ENCODE results near the gene PDS5B. TPM values are rescaled to one million over a fixed set of nuclear protein-coding genes. Genes with fewer than 3 reads are reported as not detected.
"Not testable (repeated sequence)": the region's sequence is repeated elsewhere in the genome, so short reads cannot be mapped to it uniquely, and the experiment has no call there.

The PDS5B gene
- total RNA-seq, 2 donors from 2014 or later: 53.1 to 62.9 TPM

- DNase-seq (ENCODE audit: low spot score in 2 of 2): no peak
- Mint-ChIP-seq H3K36me3 (peaks cover under 1 to 4% of the 10 kb centered on the region in 2 donors), H3K27ac (no peak overlapping the region), H3K9me3 (no peaks in the 10 kb centered on the region)
- peak in 1 of 2 donors; percentile 50 for ATAC-seq
These were observed 82.9 kb downstream of the PDS5B start for GRCh38 chr13:32669030-32669646.

GRCh38 chr13:32674503-32674902 lies 88.3 kb downstream of the PDS5B start:
- H3K27ac Mint-ChIP-seq: no peak overlapping the region
- ATAC-seq (no peak), DNase-seq (ENCODE audit: low spot score in 2 of 2) (no peak)
- peaks cover 4 to 12% of the 10 kb centered on the region in 2 donors for H3K36me3 Mint-ChIP-seq
- H3K9me3 Mint-ChIP-seq: no peaks in the 10 kb centered on the region

- no peak for ATAC-seq
These were observed 90.0 kb downstream of the PDS5B start for GRCh38 chr13:32676242-32676641.

GRCh38 chr13:32682130-32682529 lies 95.9 kb downstream of the PDS5B start:
- no peaks in the 10 kb centered on the region for H3K9me3 Mint-ChIP-seq
- peaks cover 12 to 27% of the 10 kb centered on the region in 2 donors for H3K36me3 Mint-ChIP-seq
- H3K27ac Mint-ChIP-seq: peak overlapping the region in 1 of 2 donors; percentile 72
- ATAC-seq: peak; percentile 47 to 68
- DNase-seq (ENCODE audit: low spot score in 2 of 2): no peak

More at GRCh38 chr13:32676242-32676641, 90.0 kb downstream of the PDS5B start:
- Mint-ChIP-seq H3K36me3 (peaks cover 11 to 26% of the 10 kb centered on the region in 2 donors), H3K9me3 (no peaks in the 10 kb centered on the region), H3K27ac (no peak overlapping the region)
- no peak for DNase-seq (ENCODE audit: low spot score in 2 of 2)

DNA sequence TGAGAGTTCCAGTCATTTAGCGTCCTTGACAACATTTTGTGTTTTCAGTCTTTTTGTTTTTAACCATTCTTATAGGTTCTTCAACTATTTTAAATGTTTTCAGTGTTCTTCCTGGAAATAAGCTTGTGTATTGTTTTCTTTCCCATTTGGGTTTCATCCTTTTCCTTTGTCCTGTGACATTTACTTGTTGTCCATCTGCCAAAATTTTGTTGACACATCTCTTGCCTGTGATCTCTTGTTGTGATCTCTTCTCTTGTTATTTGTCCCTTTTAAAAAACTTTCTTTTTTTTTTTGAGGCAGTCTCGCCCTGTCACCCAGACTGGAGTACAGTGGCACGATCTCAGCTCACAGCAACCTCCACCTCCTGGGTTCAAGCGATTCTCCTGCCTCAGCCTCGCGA lies 96.5 kb downstream of the PDS5B start:
- ATAC-seq (no peak), DNase-seq (ENCODE audit: low spot score in 2 of 2) (no peak)
- peaks cover 12 to 27% of the 10 kb centered on the region in 2 donors for H3K36me3 Mint-ChIP-seq
- H3K27ac Mint-ChIP-seq: no peak overlapping the region
- no peaks in the 10 kb centered on the region for H3K9me3 Mint-ChIP-seq

DNA sequence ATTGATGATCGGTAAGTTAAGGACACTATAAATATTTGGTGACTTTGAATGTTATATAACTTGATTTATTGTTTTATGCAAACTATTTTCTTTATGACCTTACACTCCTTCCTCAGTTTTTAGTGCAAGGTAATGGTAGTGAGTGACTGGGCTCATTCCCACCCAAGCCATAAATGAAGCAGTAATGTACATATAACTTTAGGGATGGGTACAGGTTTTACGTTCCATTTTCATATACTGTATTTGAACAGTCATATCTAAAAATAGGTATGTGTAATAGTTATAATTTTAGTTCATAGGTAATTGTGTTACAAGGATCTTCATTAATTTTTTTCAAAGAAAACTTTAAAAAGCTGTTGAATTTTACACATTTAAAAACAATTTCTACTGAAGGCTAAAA lies 101.0 kb downstream of the PDS5B start:
- no peak overlapping the region for H3K27ac Mint-ChIP-seq
- no peak for ATAC-seq
- H3K9me3 Mint-ChIP-seq: no peaks in the 10 kb centered on the region
- peaks cover 5 to 6% of the 10 kb centered on the region in 2 donors for H3K36me3 Mint-ChIP-seq
- no peak for DNase-seq (ENCODE audit: low spot score in 2 of 2)

GRCh38 chr13:32695602-32696250 lies 109.5 kb downstream of the PDS5B start:
- no peak overlapping the region for H3K27ac Mint-ChIP-seq
- ATAC-seq: no peak
- H3K36me3 Mint-ChIP-seq: peaks cover 0 to 6% of the 10 kb centered on the region in 2 donors
- no peak for DNase-seq (ENCODE audit: low spot score in 2 of 2)
- no peaks in the 10 kb centered on the region for H3K9me3 Mint-ChIP-seq

- H3K36me3 Mint-ChIP-seq: peaks cover 13 to 31% of the 10 kb centered on the region in 2 donors
- H3K9me3 Mint-ChIP-seq: peaks cover 2% of the 10 kb centered on the region in 2 donors
- H3K27ac Mint-ChIP-seq: no peak overlapping the region
- no peak for ATAC-seq
- DNase-seq (ENCODE audit: low spot score in 2 of 2): no peak
These were observed 121.2 kb downstream of the PDS5B start for GRCh38 chr13:32707471-32707870.

- DNase-seq (ENCODE audit: low spot score in 2 of 2) (no peak), ATAC-seq (no peak)
- peaks cover 35 to 49% of the 10 kb centered on the region in 2 donors for H3K36me3 Mint-ChIP-seq
- H3K27ac Mint-ChIP-seq: no peak overlapping the region
- H3K9me3 Mint-ChIP-seq: peaks cover 16 to 19% of the 10 kb centered on the region in 2 donors
These were observed 127.1 kb downstream of the PDS5B start for GRCh38 chr13:32713397-32713796.

GRCh38 chr13:32716201-32716600 lies 129.9 kb downstream of the PDS5B start:
- not testable (repeated sequence) for H3K27ac Mint-ChIP-seq; DNase-seq (ENCODE audit: low spot score in 2 of 2); ATAC-seq
- H3K36me3 Mint-ChIP-seq: peaks cover 31 to 46% of the 10 kb centered on the region in 2 donors
- H3K9me3 Mint-ChIP-seq: peaks cover 16 to 19% of the 10 kb centered on the region in 2 donors

DNA sequence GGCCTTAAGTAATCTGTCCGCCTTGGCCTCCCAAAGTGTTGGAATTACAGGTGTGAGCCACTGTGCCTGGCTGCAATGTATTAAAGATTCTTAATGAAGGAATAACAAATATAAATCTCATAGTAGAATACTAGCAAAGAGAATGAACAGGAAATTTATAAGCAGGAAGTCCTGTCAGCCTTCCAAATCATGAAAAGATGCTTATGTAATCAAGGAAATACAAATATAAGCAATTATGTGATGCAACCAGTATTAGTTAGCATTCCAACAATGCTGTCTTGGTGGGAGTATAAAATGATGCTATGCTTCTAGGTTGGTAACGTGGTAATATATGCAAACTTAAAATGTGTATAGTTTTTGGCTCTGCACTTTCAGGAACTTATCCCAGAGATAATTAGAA lies 133.8 kb downstream of the PDS5B start:
- Mint-ChIP-seq H3K27ac (no peak overlapping the region), H3K9me3 (no peaks in the 10 kb centered on the region), H3K36me3 (peaks cover 7 to 30% of the 10 kb centered on the region in 2 donors)
- ATAC-seq (no peak), DNase-seq (ENCODE audit: low spot score in 2 of 2) (no peak)

DNA sequence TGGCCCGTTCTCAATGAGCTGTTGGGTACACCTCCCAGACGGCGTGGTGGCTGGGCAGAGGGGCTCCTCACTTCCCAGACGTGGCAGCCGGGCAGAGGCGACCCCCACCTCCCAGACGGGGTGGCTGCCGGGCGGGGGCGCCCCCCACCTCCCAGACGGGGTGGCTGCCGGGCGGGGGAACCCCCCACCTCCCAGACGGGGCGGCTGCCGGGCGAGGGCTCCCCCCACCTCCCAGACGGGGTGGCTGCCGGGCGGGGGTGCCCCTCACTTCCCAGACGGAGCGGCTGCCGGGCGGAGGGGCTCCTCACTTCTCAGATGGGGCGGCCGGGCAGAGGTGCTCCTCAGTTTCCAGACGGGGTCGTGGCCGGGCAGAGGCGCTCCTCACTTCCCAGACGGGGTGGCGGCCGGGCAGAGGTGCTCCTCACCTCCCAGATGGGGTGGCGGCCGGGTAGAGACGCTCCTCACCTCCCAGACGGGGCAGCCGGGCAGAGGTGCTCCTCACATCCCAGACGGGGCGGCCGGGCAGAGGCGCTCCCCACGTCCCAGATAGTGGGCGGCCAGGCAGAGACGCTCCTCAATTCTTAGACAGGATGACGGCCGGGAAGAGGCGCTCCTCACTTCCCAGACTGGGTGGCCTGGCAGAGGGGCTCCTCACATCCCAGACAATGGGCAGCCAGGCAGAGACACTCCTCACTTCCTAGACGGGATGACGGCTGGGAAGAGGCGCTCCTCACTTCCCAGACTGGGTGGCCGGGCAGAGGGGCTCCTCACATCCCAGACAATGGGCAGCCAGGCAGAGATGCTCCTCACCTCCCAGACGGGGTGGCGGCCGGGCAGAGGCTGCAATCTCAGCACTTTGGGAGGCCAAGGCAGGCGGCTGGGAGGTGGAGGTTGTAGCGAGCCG lies 135.1 kb downstream of the PDS5B start:
- H3K9me3 Mint-ChIP-seq: not testable (repeated sequence)

GRCh38 chr13:32722340-32722739 lies 136.1 kb downstream of the PDS5B start:
- peaks cover 7 to 40% of the 10 kb centered on the region in 2 donors for H3K36me3 Mint-ChIP-seq
- no peak overlapping the region for H3K27ac Mint-ChIP-seq
- peak in 1 of 2 donors; percentile 51 for ATAC-seq
- DNase-seq (ENCODE audit: low spot score in 2 of 2): no peak
- H3K9me3 Mint-ChIP-seq: no peaks in the 10 kb centered on the region

More for the DNA sequence above, 135.1 kb downstream of the PDS5B start:
- ATAC-seq; DNase-seq (ENCODE audit: low spot score in 2 of 2): not testable (repeated sequence)
- Mint-ChIP-seq H3K27ac (peak overlapping the region in 1 of 2 donors; percentile 53), H3K36me3 (peaks cover 7 to 38% of the 10 kb centered on the region in 2 donors)

DNA sequence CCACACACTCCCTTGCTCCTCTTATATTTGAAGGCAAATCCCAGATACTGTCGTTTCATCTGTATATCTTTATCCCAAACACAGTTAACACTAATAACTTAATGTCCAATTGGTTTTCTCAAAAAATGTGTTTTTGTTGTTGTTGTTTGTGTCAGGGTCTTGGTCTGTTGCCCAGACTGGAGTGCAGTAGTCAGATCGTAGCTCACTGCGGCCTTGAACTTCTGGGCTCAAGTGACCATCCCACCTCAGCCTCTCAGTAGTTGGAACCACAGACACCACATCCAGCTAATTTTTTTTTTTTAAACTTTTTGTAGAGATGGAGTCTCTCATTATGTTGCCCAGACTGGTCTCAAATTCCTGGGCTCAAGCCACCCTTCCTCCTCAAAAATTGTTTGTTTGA lies 137.7 kb downstream of the PDS5B start:
- peaks cover 7 to 48% of the 10 kb centered on the region in 2 donors for H3K36me3 Mint-ChIP-seq
- DNase-seq (ENCODE audit: low spot score in 2 of 2): no peak
- no peak for ATAC-seq
- no peaks in the 10 kb centered on the region for H3K9me3 Mint-ChIP-seq
- no peak overlapping the region for H3K27ac Mint-ChIP-seq

- H3K27ac Mint-ChIP-seq: no peak overlapping the region
- no peak for DNase-seq (ENCODE audit: low spot score in 2 of 2)
- no peak for ATAC-seq
- peaks cover 0 to 4% of the 10 kb centered on the region in 2 donors for H3K9me3 Mint-ChIP-seq
- peaks cover 6 to 57% of the 10 kb centered on the region in 2 donors for H3K36me3 Mint-ChIP-seq
These were observed 140.3 kb downstream of the PDS5B start for GRCh38 chr13:32726374-32727037.

GRCh38 chr13:32728327-32728726 lies 142.1 kb downstream of the PDS5B start:
- H3K27ac Mint-ChIP-seq: no peak overlapping the region
- no peak for DNase-seq (ENCODE audit: low spot score in 2 of 2)

More at GRCh38 chr13:32728327-32728726, 142.1 kb downstream of the PDS5B start:
- Mint-ChIP-seq H3K36me3 (peaks cover 0 to 48% of the 10 kb centered on the region in 2 donors), H3K9me3 (peaks cover 0 to 4% of the 10 kb centered on the region in 2 donors)
- ATAC-seq: no peak
